COLO829 (cell line): ENCODE results near the gene NCS1.
"Not testable (repeated sequence)": the region's sequence is repeated elsewhere in the genome, so short reads cannot be mapped to it uniquely, and the experiment has no call there.

Source experiments
- DNase-seq: peaks from one replicate; pipeline ENCODE4 v3.0.0; 2012; ENCODE audit warnings: low spot score

Gene NCS1

DNA sequence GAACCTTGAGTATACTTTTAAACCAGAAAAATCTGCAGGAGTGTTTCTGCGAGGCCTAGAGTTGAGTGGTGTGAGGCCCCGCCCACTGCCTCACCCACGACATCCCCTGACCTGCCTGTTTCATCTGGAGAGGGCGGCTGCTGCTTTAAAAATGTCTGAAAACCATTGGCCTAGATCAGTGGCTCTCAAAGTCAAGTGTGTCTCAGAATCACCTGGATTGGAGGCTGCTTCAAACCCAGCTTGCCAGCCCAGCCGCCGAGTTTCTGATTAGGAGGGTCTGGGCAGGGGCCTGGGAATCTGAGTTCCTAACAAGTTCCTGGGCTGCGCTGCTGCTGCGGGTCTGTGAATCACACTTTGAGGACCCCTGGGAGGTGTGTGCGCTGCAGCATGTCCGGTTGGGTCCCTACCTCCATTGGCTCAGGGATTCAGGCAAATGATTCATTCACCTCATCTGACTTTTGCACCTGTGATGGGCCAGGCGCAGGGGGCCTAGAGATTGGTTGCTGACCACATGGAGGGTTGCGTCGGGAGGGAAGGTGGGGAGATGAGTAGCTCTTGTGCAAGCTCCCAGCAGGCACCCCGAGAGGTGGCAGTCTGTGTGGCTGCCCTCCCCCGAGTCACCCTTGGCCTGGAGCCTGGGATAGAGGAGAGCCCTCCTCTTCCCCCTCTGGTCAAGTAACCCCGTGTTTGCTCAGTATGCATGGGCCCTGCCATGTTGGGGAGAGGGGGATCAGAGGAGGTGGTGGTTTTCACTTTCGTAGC is 65.7 kb downstream of the NCS1 start:
- DNase-seq = no peak

DNA sequence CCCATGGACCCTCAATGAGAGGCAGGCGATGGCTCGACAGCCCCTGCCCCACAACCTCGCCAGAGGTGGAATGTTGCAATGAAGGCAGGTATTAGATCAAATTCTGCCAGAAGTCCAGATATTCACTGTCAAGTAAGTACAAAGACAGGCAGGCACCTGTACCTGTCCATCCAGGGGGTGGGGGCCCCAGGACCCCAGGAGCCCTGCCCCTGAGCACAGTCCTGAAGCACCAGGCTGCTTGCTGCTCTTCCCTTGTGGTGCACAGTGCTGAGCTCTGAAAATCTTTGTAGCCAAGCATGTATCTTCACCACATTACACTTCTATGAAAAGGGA is 67.1 kb downstream of the NCS1 start:
- DNase-seq = no peak

- no peak for DNase-seq
These were observed 67.6 kb downstream of the NCS1 start for GRCh38 chr9:130239741-130240241.

- DNase-seq = peak; percentile 77
These were observed 68.4 kb downstream of the NCS1 start for GRCh38 chr9:130240410-130241197.

DNA sequence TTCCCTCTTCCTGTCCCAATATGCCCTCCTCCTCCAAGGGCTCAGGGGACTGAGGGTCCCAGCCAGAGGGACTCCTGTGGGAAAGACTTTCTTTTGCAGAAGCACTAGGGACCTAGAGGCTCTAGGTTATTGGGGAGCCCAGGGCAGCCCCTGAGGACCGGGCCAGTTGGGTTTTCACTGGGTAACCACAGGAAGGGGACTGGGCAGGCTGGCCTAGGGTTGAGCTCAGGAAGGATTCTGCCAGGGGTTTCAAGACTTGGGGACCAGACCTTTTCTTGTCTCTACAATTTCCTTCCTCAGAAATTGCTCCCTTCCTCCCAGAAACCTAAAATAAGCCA is 69.0 kb downstream of the NCS1 start:
- DNase-seq = no peak

- no peak for DNase-seq
These were observed 70.2 kb downstream of the NCS1 start for GRCh38 chr9:130242270-130243014.

- peak; percentile 76 for DNase-seq
These were observed 71.0 kb downstream of the NCS1 start for GRCh38 chr9:130243015-130243881.

DNA sequence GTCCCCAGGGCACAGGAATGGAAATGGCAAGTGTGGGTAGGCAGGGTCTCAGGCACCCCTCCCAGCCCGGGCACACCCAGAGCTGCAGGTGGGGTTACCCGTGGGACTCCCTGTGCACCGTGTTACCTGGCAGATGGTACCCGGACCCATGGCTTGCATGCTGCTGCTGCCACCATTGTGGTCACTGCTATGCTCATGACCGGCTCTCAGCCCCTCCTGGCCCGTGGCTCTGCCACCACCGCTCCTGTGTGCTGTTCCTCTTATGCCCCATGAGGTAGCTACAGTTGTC is 71.6 kb downstream of the NCS1 start:
- no peak for DNase-seq

DNA sequence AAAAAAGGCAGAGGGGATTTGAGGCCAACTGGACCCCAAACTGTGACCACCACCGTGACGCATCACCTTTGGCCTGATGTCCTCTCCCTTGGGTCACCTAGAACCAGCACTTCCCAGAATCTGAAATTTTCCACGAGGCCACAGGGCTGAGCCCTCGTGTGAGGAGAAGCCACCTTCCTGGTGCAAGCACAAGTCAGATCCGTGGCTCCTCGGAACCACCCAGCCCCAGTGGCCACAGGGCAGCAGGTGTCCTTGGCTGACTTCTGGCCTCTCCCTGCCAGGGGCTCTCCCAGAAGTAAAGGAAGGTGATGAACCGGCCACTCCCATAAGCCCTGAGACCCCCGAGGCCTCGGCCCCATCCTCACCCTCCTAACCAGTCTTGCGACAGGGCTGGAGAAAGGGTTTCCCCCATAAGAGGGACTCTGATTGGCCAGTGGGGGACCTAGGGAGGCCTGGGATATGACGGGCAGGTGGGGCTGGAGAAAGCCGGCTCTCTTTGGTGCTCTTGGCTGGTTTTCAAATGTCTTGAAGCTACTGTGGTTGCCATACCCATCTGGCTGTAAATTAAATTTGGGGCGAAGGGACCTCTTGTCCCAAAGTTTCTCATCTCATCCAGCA is 72.5 kb downstream of the NCS1 start:
- no peak for DNase-seq

GRCh38 chr9:130245474-130245873 is 73.3 kb downstream of the NCS1 start:
- DNase-seq = no peak

GRCh38 chr9:130246126-130246525 is 73.9 kb downstream of the NCS1 start:
- no peak for DNase-seq

GRCh38 chr9:130254747-130255630 is 82.8 kb downstream of the NCS1 start:
- DNase-seq = no peak

DNA sequence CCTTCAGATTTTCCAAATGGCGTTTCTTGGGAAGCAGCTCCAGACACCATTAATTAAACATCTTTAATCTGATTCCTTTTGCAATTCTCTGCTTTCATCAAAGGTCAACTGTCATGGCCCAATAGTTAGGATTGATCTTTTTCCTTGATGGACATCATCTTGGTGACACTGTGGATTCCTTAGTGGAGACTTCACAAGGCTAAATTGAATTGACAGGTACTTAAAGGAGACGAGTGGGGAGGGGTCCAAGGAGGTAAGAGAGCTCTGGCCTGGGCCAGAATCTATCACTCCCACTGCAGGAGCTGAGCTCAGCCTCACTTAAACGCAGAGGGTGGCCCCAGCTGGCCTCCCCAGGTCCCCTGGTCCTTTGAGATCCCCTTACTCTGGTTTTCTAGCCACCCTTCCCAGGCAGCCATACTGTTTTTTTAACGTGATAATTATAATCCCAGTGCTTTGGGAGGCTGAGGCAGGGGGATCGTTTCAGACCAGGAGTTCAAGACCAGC is 83.5 kb downstream of the NCS1 start:
- no peak for DNase-seq

GRCh38 chr9:130256644-130257043 is 84.4 kb downstream of the NCS1 start:
- DNase-seq = no peak

GRCh38 chr9:130258137-130258536 is 85.9 kb downstream of the NCS1 start:
- not testable (repeated sequence) for DNase-seq

- DNase-seq = no peak
These were observed 86.8 kb downstream of the NCS1 start for GRCh38 chr9:130259044-130259443.

DNA sequence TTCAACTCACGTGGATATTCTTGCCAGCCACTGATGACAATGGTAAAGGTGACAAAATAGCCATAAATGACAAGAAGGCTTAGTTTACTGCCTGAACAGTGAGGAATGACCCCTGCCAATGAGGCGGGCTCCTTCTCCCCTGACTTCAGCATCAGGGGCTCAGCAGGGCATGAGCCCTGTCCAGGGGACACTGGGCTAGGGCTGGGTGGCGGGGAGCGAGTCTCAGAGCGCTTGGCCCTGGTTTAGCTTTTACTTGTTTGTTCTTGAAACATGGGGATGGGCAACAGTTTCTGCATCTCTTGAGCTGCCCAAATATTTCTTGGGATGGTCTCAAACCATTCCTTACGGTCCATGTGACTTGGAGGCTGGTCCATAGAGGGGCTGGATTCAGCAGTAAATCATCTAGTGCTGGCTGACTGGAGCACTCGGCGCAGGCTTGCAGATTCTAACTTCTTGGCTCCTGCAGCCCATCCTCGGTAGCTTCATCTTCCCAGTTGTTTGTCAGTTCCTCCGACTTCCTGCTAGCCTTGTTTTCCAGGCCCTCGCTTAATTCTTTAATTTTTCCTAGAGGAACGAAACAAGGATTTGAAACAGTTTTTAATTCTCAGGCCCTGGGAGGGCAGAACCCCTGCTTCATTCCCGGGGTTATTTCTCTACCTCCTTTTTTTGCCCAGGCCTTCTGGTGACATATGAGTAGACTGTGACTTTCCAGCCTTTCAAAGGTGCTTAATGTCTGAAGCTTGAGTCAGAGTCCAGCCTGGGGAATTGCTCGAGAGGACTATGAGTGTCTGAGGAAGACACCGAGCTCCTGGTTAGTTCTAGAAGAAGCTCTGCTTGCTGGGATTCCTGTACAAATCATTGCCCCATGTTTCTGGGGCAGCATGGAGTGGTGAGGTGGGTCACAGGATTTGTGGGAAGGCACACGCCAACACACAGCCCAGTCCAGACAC is 88.9 kb downstream of the NCS1 start:
- DNase-seq = no peak

DNA sequence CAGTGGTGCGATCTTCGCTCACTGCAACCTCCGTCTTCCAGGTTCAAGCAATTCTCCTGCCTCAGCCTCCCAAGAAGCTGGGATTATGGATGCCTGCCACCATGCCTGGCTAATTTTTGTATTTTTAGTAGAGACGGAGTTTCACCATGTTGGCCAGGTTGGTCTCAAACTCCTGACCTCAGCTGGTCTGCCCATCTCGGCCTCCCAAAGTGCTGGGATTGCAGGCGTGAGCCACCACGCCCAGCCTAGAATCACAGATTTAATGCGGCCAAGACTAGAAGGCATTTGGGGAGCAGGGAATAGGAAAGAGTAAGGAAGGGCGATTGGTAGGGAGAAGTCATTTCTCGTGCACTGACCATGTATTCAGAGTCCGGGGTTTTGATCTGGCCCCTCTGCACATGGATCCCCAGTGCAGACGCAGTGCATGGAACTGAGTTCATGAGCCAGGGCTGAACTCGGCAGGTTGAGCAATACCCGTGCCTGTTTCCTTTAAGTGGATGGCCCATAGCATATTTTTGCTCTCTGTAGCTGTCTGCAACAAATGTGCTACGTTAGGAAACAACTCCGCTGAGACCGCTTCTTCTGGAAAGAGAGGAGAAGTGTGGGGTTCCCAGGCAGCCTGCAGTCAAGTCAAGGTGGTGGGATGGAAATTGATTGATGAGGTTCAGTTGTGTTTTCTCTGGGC is 90.0 kb downstream of the NCS1 start:
- no peak for DNase-seq

DNA sequence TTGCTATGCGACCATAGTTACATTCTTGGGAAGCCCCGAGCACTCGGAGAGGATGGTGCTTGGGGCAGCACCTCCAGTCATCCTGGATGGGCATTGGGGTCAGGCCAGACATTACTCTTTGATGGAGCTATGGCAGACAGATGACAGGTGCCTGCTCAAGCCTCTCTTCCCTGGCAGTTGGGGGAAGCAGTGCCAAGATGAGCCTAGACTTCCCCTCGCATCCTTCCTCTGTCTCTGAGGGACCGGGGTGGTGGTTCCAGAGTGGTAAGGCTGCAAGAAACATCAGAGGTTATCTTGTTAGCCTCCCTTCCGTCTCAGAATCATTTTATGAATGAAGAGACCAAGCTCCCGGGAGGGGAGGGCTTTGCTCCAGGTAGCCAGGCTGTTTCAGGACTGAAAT is 90.6 kb downstream of the NCS1 start:
- DNase-seq = no peak
